HG02763 (cell line): ENCODE results near the gene FGFBP2.
"Not testable (repeated sequence)": the region's sequence is repeated elsewhere in the genome, so short reads cannot be mapped to it uniquely, and the experiment has no call there.

ENCODE experiments used
- ATAC-seq: cut with Tn5 transposase; IDR thresholded peaks from one replicate; pipeline ENCODE4 v1.9.1; 2021; ENCODE audit warnings: mild to moderate bottlenecking, moderate library complexity; ENCODE audit not compliant: unreplicated experiment

Gene FGFBP2

GRCh38 chr4:15931451-15932210, 31.3 kb downstream of the FGFBP2 start:
- ATAC-seq, result no peak

- ATAC-seq, result peak; percentile 49
Observed at GRCh38 chr4:15930314-15930713, 32.7 kb downstream of the FGFBP2 start.

- no peak for ATAC-seq
Observed at GRCh38 chr4:15929540-15929939, 33.4 kb downstream of the FGFBP2 start.

- ATAC-seq, result no peak
Observed at GRCh38 chr4:15928883-15929282, 34.1 kb downstream of the FGFBP2 start.

GRCh38 chr4:15926486-15926885, 36.5 kb downstream of the FGFBP2 start:
- no peak for ATAC-seq

GRCh38 chr4:15925830-15926229, 37.1 kb downstream of the FGFBP2 start:
- no peak for ATAC-seq

GRCh38 chr4:15921592-15921932, 41.4 kb downstream of the FGFBP2 start:
- ATAC-seq, result no peak

- no peak for ATAC-seq
Observed at GRCh38 chr4:15920723-15921591, 42.0 kb downstream of the FGFBP2 start.

GRCh38 chr4:15918484-15919129, 44.4 kb downstream of the FGFBP2 start:
- no peak for ATAC-seq

GRCh38 chr4:15917297-15917696, 45.7 kb downstream of the FGFBP2 start:
- ATAC-seq, result no peak

- not testable (repeated sequence) for ATAC-seq
Observed at GRCh38 chr4:15916358-15916757, 46.6 kb downstream of the FGFBP2 start.

GRCh38 chr4:15914736-15915135, 48.2 kb downstream of the FGFBP2 start:
- ATAC-seq, result no peak

GRCh38 chr4:15914291-15914690, 48.7 kb downstream of the FGFBP2 start:
- no peak for ATAC-seq

GRCh38 chr4:15913631-15913970, 49.4 kb downstream of the FGFBP2 start:
- no peak for ATAC-seq

- ATAC-seq, result no peak
Observed at GRCh38 chr4:15912961-15913630, 49.9 kb downstream of the FGFBP2 start.

- no peak for ATAC-seq
Observed at GRCh38 chr4:15912236-15912635, 50.7 kb downstream of the FGFBP2 start.
